ENCODE data around the gene ARFGEF3.
A peak's percentile ranks its signal among the peaks of the same experiment; 100 is the strongest.

Gene ARFGEF3

DNA sequence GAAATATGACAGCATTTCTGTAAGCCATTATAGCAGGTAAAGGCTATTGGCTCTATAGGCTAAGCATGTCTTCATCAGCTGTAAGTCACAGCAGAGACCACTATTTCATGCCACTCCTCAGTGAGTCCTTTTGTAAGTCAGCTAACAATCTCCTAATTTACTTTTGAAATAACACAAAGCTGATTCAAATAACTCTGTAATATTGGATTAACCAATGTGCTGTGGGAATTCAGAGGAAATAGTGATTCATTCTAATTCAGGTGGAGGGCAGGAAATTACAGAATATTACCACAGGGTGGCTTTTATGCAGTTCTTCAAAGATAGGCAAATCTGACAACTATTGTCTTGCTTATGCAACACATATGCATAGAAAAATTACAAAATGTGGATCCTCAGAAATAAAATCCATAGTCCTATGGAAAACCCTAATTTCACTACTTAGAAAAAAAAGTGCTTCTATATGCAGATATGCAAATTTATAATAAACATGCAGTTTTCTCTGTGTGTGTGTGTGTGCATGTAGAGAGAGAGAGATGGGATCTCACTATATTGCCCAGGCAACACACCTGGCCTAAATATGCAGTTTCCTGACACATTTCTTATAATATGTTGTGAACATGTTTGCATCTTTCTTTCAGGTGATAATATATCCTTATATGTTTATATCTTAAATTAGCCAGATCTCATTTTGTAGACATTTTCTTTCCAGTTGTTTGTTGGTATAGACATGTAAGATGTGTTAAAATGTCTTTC is 211.1 kb downstream of the ARFGEF3 start:
- peak; percentile 27 to 60 for DNase-seq

- no peak for DNase-seq
Measured at GRCh38 chr6:138374230-138374629, 212.5 kb downstream of the ARFGEF3 start.

DNA sequence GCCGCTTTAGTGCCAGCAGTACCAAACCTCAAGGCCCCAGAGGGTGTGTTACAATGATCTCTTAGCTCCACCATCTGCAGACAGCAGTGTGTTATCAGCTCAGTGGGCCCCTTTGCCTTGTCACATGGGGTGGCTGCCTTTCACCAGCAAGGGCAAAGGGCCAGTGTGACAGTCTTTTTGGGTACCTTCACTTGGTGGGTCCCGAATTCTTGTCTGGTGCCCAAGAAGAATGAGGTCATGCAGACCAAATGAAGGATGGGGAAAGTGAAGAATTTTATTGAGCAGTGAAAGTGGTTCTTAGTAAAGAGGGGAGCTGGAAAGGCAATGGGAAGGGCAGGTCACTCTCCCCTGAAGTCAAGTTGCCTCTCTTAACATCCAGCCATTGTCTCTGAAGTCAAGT is 213.1 kb downstream of the ARFGEF3 start:
- DNase-seq = no peak

GRCh38 chr6:138377042-138377441 is 215.3 kb downstream of the ARFGEF3 start:
- no peak for DNase-seq

- no peak for DNase-seq
Measured at GRCh38 chr6:138377844-138378243, 216.1 kb downstream of the ARFGEF3 start, which contains the start of gene SMIM28. SMIM28 (plus strand) TSS chr6:138377905; CDS start chr6:138378073, 168 bp downstream.

GRCh38 chr6:138378463-138378862 is 216.7 kb downstream of the ARFGEF3 start:
- DNase-seq = no peak

- DNase-seq = no peak
Measured at GRCh38 chr6:138382498-138383265, 220.9 kb downstream of the ARFGEF3 start.

- DNase-seq = no peak
Measured at GRCh38 chr6:138383776-138384175, 222.0 kb downstream of the ARFGEF3 start.

GRCh38 chr6:138386897-138387296 is 225.2 kb downstream of the ARFGEF3 start:
- no peak for DNase-seq

- DNase-seq = no peak
Measured at GRCh38 chr6:138387577-138388368, 226.0 kb downstream of the ARFGEF3 start.

GRCh38 chr6:138389551-138389950 is 227.8 kb downstream of the ARFGEF3 start:
- DNase-seq = no peak
